CD14-positive monocyte (primary cell): ENCODE measurements around the gene TXLNA. TPM values are rescaled to one million over a fixed set of nuclear protein-coding genes. Genes with fewer than 3 reads are reported as not detected.

ENCODE experiments used
- DNase-seq, 3 donors: peaks; one replicate each; pipeline ENCODE4 v3.0.0-alpha.2; 2011 to 2022
- H2AFZ ChIP-seq: 2 replicates; pipeline ENCODE4 v1.6.0; 2012; ENCODE audit warnings: mild to moderate bottlenecking, low read depth, low read length, inconsistent platforms; ENCODE audit not compliant: insufficient read depth, poor library complexity, severe bottlenecking
- H3K27ac ChIP-seq, 2 donors: 1 replicate in 1 of 2; 2 replicates in 1 of 2; pipeline ENCODE4 v1.5.1; 2012 to 2013; ENCODE audit warnings: low read length in 2 of 2, control low read depth in 1 of 2, inconsistent platforms in 1 of 2, low read depth in 1 of 2, mild to moderate bottlenecking in 1 of 2
- H3K27me3 ChIP-seq, 2 donors: one replicate each; pipeline versions ENCODE4 v1.6.0 to v1.6.1; 2011 to 2013; ENCODE audit warnings: low read length in 2 of 2; ENCODE audit not compliant: control insufficient read depth in 2 of 2, insufficient read depth in 2 of 2
- H3K36me3 ChIP-seq, 2 donors: replicated peaks in 1 of 2; 1 replicate in 1 of 2; 2 replicates in 1 of 2; pipeline versions ENCODE4 v1.5.1 to v1.6.1; 2012 to 2013; ENCODE audit warnings: low read length in 2 of 2, control low read depth in 1 of 2, inconsistent platforms in 1 of 2, mild to moderate bottlenecking in 1 of 2; ENCODE audit not compliant: insufficient read depth in 2 of 2, control insufficient read depth in 1 of 2
- H3K4me1 ChIP-seq, 2 donors: 1 replicate in 1 of 2; 2 replicates in 1 of 2; pipeline versions ENCODE4 v1.5.1 to v1.6.1; 2012 to 2013; ENCODE audit warnings: low read length in 2 of 2, control low read depth in 1 of 2, inconsistent platforms in 1 of 2, mild to moderate bottlenecking in 1 of 2, moderate library complexity in 1 of 2; ENCODE audit not compliant: insufficient read depth in 2 of 2, control insufficient read depth in 1 of 2
- H3K4me2 ChIP-seq: replicated peaks from 2 replicates; pipeline ENCODE3; 2012; ENCODE audit warnings: low read length, moderate library complexity, mild to moderate bottlenecking; ENCODE audit not compliant: poor library complexity, severe bottlenecking; ENCODE audit errors: extremely low read depth
- H3K4me3 ChIP-seq, 3 experiments: fragments of 200-600 bp in 1 of 3; sonication (generic) in 1 of 3; replicated peaks in 1 of 3; 1 replicate in 2 of 3; 2 replicates in 1 of 3; pipeline ENCODE4 v1.5.1; 2011 to 2013; ENCODE audit warnings: low read length in 3 of 3, mild to moderate bottlenecking in 3 of 3, control low read depth in 2 of 3, low read depth in 2 of 3, inconsistent platforms in 1 of 3, moderate library complexity in 1 of 3
- H3K79me2 ChIP-seq: 2 replicates; pipeline ENCODE4 v1.6.0; 2012; ENCODE audit warnings: mild to moderate bottlenecking, control low read depth, inconsistent platforms, low read length, moderate library complexity; ENCODE audit not compliant: insufficient read depth
- H3K9ac ChIP-seq: 2 replicates; pipeline ENCODE4 v1.6.0; 2017; ENCODE audit warnings: low read length, mild to moderate bottlenecking; ENCODE audit not compliant: insufficient read depth, poor library complexity, severe bottlenecking
- H3K9me3 ChIP-seq, 2 donors: replicated peaks in 1 of 2; 1 replicate in 1 of 2; 2 replicates in 1 of 2; pipeline versions ENCODE4 v1.5.1 to v1.6.1; 2012 to 2013; ENCODE audit warnings: low read length in 2 of 2, control low read depth in 1 of 2; ENCODE audit not compliant: control insufficient read depth in 1 of 2, insufficient read depth in 1 of 2
- H4K20me1 ChIP-seq: 2 replicates; pipeline ENCODE4 v1.6.0; 2012; ENCODE audit warnings: mild to moderate bottlenecking, low read length, control low read depth, moderate library complexity; ENCODE audit not compliant: insufficient read depth
- H3K27ac Mint-ChIP-seq, 7 donors: one replicate each; pipeline ENCODE4 v1.8.0; 2020; ENCODE audit warnings: mild to moderate bottlenecking in 7 of 7, mixed read lengths in 7 of 7, moderate library complexity in 6 of 7, inconsistent platforms in 2 of 7
- H3K27me3 Mint-ChIP-seq, 3 donors: one replicate each; pipeline ENCODE4 v1.8.0; 2021 to 2022; ENCODE audit warnings: low read depth in 3 of 3, mild to moderate bottlenecking in 3 of 3, mixed read lengths in 3 of 3, moderate library complexity in 3 of 3, inconsistent platforms in 1 of 3
- H3K36me3 Mint-ChIP-seq, 2 donors: one replicate each; pipeline ENCODE4 v1.8.0; 2020; ENCODE audit warnings: mixed read lengths in 2 of 2, inconsistent platforms in 1 of 2, mild to moderate bottlenecking in 1 of 2
- H3K4me1 Mint-ChIP-seq: one replicate; pipeline ENCODE4 v1.8.0; 2020; ENCODE audit warnings: mild to moderate bottlenecking, mixed read lengths
- H3K4me3 Mint-ChIP-seq, 2 donors: one replicate each; pipeline ENCODE4 v1.8.0; 2020; ENCODE audit warnings: mild to moderate bottlenecking in 2 of 2, mixed read lengths in 2 of 2, moderate library complexity in 1 of 2
- H3K9me3 Mint-ChIP-seq, 7 donors: one replicate each; pipeline ENCODE4 v1.8.0; 2020 to 2022; ENCODE audit warnings: mixed read lengths in 7 of 7, mild to moderate bottlenecking in 6 of 7, moderate library complexity in 6 of 7, inconsistent platforms in 2 of 7
- CTCF ChIP-seq: fragments of 200-600 bp; IDR thresholded peaks from one replicate; pipeline ENCODE4 v1.8.0; 2022; ENCODE audit warnings: antibody characterized with exemption, mild to moderate bottlenecking
- WGBS: methylation state at CpG from one replicate; pipeline ENCODE4 v1.1.5; 2013; ENCODE audit warnings: missing lambda C conversion rate; ENCODE audit not compliant: insufficient coverage; 5-methylcytosine and 5-hydroxymethylcytosine counted together
- intact Hi-C, 2 donors: fragments of 100-400 bp; cut with micrococcal nuclease; formaldehyde crosslinking; loops; one replicate each; pipeline versions ENCODE4 v1.15.0 to v1.15.1; 2023
- polyA plus RNA-seq, 3 donors: library from polyadenylated mRNA; depleted of rRNA in 1 of 3; unstranded in 2 of 3; stranded (reverse) in 1 of 3; fragments of 300-500 nt in 2 of 3; fragments of >200 nt in 1 of 3; fragmentation: Illumina TruSeq in 2 of 3; gene quantifications; 1 replicate in 2 of 3; 2 replicates in 1 of 3; pipeline ENCODE4 v1.2.3, GENCODE V29; 2012 to 2021

The TXLNA gene
- polyA plus RNA-seq, 3 donors = 12.3 to 15.3 (median 14.4) TPM

GRCh38 chr1:32192220-32192948 lies 12.9 kb downstream of the TXLNA start:
- no peak overlapping the region for H3K4me2 ChIP-seq
- peak overlapping the region in 2 of 7 donors; percentile 5 to 34 for H3K27ac Mint-ChIP-seq
- no peak overlapping the region for H3K4me3 ChIP-seq
- no peak for DNase-seq
- H2AFZ ChIP-seq = no peak overlapping the region
- H3K4me1 ChIP-seq = no peaks in the 10 kb centered on the region
- H3K9ac ChIP-seq = no peak overlapping the region
- 95% methylated on average over 4 of the region's 8 CpGs for WGBS
- intact Hi-C loops = no loop called here
- H3K27me3 Mint-ChIP-seq = no peaks in the 10 kb centered on the region
- peaks cover 99 to 100% of the 10 kb centered on the region in 2 donors for H3K36me3 ChIP-seq
- H3K27ac ChIP-seq = no peak overlapping the region
- no peaks in the 10 kb centered on the region for H3K27me3 ChIP-seq
- peaks cover 9% of the 10 kb centered on the region for H4K20me1 ChIP-seq
- H3K9me3 Mint-ChIP-seq = peaks cover 0 to 1% (median 0%) of the 10 kb centered on the region in 7 donors
- H3K36me3 Mint-ChIP-seq = peaks cover 94 to 99% of the 10 kb centered on the region in 2 donors
- no peak overlapping the region for H3K4me3 Mint-ChIP-seq
- peaks cover 1% of the 10 kb centered on the region for H3K4me1 Mint-ChIP-seq
- TF ChIP-seq CTCF = no peak
- no peaks in the 10 kb centered on the region for H3K9me3 ChIP-seq
- peaks cover 9% of the 10 kb centered on the region for H3K79me2 ChIP-seq

GRCh38 chr1:32194984-32195383 lies 15.5 kb downstream of the TXLNA start:
- Histone ChIP-seq H3K4me2 (no peak overlapping the region), H3K79me2 (peaks cover under 1% of the 10 kb centered on the region), H3K4me1 (peaks cover 2 to 5% of the 10 kb centered on the region in 2 donors), H3K27me3 (no peaks in the 10 kb centered on the region), H3K36me3 (peaks cover 74 to 85% of the 10 kb centered on the region in 2 donors), H3K27ac (no peak overlapping the region), H3K4me3 (no peak overlapping the region), H2AFZ (no peak overlapping the region), H4K20me1 (no peaks in the 10 kb centered on the region), H3K9me3 (no peaks in the 10 kb centered on the region), H3K9ac (no peak overlapping the region)
- no peak for TF ChIP-seq CTCF
- DNase-seq = no peak
- peaks cover 5% of the 10 kb centered on the region for H3K4me1 Mint-ChIP-seq
- no peak overlapping the region for H3K4me3 Mint-ChIP-seq
- intact Hi-C loops = no loop called here
- H3K27me3 Mint-ChIP-seq = no peaks in the 10 kb centered on the region
- peaks cover 0 to 1% (median 0%) of the 10 kb centered on the region in 7 donors for H3K9me3 Mint-ChIP-seq
- no peak overlapping the region for H3K27ac Mint-ChIP-seq
- H3K36me3 Mint-ChIP-seq = peaks cover 76 to 83% of the 10 kb centered on the region in 2 donors
- WGBS = 95% methylated on average over 6 of the region's 6 CpGs
